ENCODE results near the gene EVPLL.
"Not testable (repeated sequence)": the region's sequence is repeated elsewhere in the genome, so short reads cannot be mapped to it uniquely, and the experiment has no call there.

EVPLL gene

DNA sequence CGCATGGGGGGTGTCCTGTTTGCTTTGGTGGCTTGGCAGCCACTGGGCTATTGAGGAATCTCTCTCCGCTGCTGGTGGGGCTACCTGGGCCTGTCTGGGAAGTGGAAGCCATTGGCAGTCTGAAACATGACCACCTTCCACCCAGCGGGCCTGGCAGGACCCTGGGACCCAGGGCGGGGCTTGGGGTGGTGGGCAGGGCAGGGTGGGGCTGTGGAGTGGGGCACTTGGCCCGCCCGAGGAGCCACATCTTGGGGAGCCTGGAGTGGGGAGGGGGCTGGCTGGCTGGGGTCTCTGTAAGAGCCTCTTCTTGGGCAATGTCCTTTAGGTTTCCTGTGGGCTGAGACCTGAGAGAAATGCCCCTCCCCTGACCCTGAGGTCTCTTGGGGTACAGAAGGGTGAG is 48.0 kb downstream of the EVPLL start:
- DNase-seq (ENCODE audit: low read depth) = not testable (repeated sequence)

DNA sequence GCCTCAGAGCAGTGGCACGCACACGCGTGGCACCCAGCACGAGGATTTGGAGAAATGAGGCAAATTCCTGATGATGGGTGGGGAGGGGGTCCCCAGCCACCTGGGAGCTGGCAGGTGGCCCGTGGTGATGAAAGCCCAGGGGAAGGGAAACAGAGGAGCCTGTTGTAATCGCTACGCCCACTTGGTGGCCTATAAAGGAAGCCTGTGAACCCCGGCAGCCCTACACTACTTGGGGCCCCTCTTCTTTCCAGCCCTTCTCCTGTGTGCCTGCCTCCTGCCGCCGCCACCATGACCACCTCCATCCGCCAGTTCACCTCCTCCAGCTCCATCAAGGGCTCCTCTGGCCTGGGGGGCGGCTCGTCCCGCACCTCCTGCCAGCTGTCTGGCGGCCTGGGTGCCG is 49.1 kb downstream of the EVPLL start:
- DNase-seq (ENCODE audit: low read depth) = not testable (repeated sequence)

DNA sequence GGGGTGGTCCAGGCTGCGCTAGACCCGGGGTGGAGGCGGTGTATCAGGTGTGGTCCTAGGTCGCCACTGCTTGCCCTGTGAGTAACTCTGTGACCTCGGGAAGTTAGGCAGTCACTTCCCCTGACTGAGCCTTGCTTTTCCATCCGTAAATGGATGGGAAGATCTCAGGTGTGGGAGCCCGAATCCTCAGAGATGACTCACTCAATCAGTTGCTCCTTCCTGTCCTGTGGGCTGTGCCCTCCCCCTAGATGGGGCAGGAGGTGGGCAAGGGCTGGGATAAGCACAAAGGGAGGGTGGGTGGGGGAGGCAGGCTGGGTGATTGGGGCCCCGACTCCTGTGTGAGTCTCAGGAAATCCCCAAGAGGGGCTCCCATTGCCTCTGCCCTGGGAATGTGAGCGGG is 54.6 kb downstream of the EVPLL start:
- DNase-seq (ENCODE audit: low read depth) = not testable (repeated sequence)
